Measurements from ENCODE around the gene CWH43.
"Not testable (repeated sequence)": the region's sequence is repeated elsewhere in the genome, so short reads cannot be mapped to it uniquely, and the experiment has no call there.

Gene CWH43

GRCh38 chr4:49097071-49097470 is 111.0 kb downstream of the CWH43 start:
- not testable (repeated sequence) for DNase-seq (ENCODE audit: low spot score)

- DNase-seq (ENCODE audit: low spot score): not testable (repeated sequence)
These were observed 111.4 kb downstream of the CWH43 start for GRCh38 chr4:49097505-49097904.

GRCh38 chr4:49098034-49098759 is 112.1 kb downstream of the CWH43 start:
- not testable (repeated sequence) for DNase-seq (ENCODE audit: low spot score)

GRCh38 chr4:49099831-49100444 is 113.9 kb downstream of the CWH43 start:
- not testable (repeated sequence) for DNase-seq (ENCODE audit: low spot score)

- not testable (repeated sequence) for DNase-seq (ENCODE audit: low spot score)
These were observed 116.3 kb downstream of the CWH43 start for GRCh38 chr4:49102344-49102898.

- DNase-seq (ENCODE audit: low spot score): not testable (repeated sequence)
These were observed 117.5 kb downstream of the CWH43 start for GRCh38 chr4:49103436-49104136.

- not testable (repeated sequence) for DNase-seq (ENCODE audit: low spot score)
These were observed 118.3 kb downstream of the CWH43 start for GRCh38 chr4:49104231-49104930.

- DNase-seq (ENCODE audit: low spot score): not testable (repeated sequence)
These were observed 119.3 kb downstream of the CWH43 start for GRCh38 chr4:49105248-49105904.

GRCh38 chr4:49107262-49107661 is 121.2 kb downstream of the CWH43 start:
- DNase-seq (ENCODE audit: low spot score): peak; percentile 15

- not testable (repeated sequence) for DNase-seq (ENCODE audit: low spot score)
These were observed 122.3 kb downstream of the CWH43 start for GRCh38 chr4:49108183-49108978.

GRCh38 chr4:49109567-49110166 is 123.6 kb downstream of the CWH43 start:
- not testable (repeated sequence) for DNase-seq (ENCODE audit: low spot score)

- not testable (repeated sequence) for DNase-seq (ENCODE audit: low spot score)
These were observed 124.5 kb downstream of the CWH43 start for GRCh38 chr4:49110579-49110978.
